GM23248 (cell line): ENCODE results near the gene LRWD1.

Experiments used
- EZH2 ChIP-seq: fragments of 200-600 bp; sonication (generic); IDR thresholded peaks from 2 replicates; pipeline ENCODE4 v1.6.1; 2018; ENCODE audit warnings: antibody characterized with exemption, mild to moderate bottlenecking; ENCODE audit not compliant: insufficient read depth, poor library complexity, severe bottlenecking
- EZH2phosphoT487 ChIP-seq: fragments of 200-600 bp; sonication (generic); IDR thresholded peaks from 2 replicates; pipeline ENCODE4 v1.6.1; 2018; ENCODE audit warnings: antibody characterized with exemption, moderate library complexity, mild to moderate bottlenecking, low read depth; ENCODE audit not compliant: insufficient read depth

GRCh38 chr7:102415685-102416225, 49.0 kb upstream of the LRWD1 start:
- TF ChIP-seq EZH2 (no peak), EZH2phosphoT487 (no peak)
